Measurements from ENCODE around the gene PDZD2.

The PDZD2 gene

GRCh38 chr5:31962351-31962751 is 323.4 kb downstream of the PDZD2 start:
- no peak for TF ChIP-seq CTCF (IDR thresholded peaks at IDR 0.05; ENCODE audit: control insufficient read depth, insufficient read depth, low read depth, low read length, missing control alignments)
- DNase-seq (ENCODE audit: low read depth): no peak

GRCh38 chr5:31962871-31963307 is 324.0 kb downstream of the PDZD2 start:
- DNase-seq (ENCODE audit: low read depth): no peak
- no peak overlapping the region for H3K4me3 ChIP-seq (ENCODE audit: control insufficient read depth, low read depth, low read length)
- TF ChIP-seq CTCF (IDR thresholded peaks at IDR 0.05; ENCODE audit: control insufficient read depth, insufficient read depth, low read depth, low read length, missing control alignments): no peak

More at GRCh38 chr5:31962351-31962751, 323.4 kb downstream of the PDZD2 start:
- H3K4me3 ChIP-seq (ENCODE audit: control insufficient read depth, low read depth, low read length): no peak overlapping the region

DNA sequence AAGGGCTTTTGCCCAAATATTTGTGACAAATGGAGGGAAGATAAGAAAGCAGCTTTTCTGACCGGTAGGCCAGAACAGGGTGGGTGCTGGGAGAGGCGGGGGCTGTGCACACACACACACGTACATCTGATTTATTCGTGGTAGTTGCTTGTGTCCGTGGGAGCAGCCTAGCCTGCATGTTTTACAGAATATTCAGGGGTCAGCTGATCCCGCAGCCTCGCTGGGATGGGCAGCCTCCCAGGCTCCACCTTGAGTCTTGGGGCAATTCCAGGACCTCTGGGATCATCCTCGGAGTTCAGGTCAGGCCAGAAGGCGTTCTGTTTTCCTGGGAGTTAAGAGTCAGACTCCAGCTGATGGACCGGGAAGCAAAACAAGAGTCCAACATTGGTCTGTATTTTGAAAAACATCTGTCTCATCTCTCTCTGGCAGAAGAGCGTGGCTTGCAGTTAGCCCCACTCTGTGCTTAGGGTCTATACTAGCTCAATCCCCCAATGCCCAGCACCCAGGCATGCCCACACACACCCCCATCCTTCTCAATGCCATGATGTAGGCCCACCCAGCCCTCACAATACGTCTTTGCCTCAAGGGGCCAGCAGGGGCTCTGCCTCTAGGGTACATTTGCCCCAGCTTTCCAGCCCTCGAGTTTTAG is 324.6 kb downstream of the PDZD2 start:
- no peak overlapping the region for H3K4me3 ChIP-seq (ENCODE audit: control insufficient read depth, low read depth, low read length)
- DNase-seq (ENCODE audit: low read depth): no peak

DNA sequence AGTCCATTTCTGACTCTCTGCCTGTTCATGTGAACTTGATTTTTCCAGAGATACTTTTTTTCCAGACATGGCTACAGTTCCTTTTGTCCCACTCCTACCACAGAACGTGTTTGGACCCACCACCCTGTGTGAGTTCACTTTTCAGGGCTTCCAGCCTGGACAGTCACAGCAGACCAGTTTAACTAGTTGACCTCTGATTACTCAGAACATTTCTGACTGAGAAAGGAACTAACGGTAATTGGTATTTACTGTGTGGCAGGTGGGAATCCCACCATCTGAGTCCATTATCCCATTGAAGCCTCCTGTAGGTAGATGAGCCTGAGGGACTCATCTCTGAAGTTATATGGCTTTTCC is 325.1 kb downstream of the PDZD2 start:
- no peak for TF ChIP-seq CTCF (IDR thresholded peaks at IDR 0.05; ENCODE audit: control insufficient read depth, insufficient read depth, low read depth, low read length, missing control alignments)
- no peak overlapping the region for H3K4me3 ChIP-seq (ENCODE audit: control insufficient read depth, low read depth, low read length)
- DNase-seq (ENCODE audit: low read depth): no peak

More for the DNA sequence above, 324.6 kb downstream of the PDZD2 start:
- no peak for TF ChIP-seq CTCF (IDR thresholded peaks at IDR 0.05; ENCODE audit: control insufficient read depth, insufficient read depth, low read depth, low read length, missing control alignments)

DNA sequence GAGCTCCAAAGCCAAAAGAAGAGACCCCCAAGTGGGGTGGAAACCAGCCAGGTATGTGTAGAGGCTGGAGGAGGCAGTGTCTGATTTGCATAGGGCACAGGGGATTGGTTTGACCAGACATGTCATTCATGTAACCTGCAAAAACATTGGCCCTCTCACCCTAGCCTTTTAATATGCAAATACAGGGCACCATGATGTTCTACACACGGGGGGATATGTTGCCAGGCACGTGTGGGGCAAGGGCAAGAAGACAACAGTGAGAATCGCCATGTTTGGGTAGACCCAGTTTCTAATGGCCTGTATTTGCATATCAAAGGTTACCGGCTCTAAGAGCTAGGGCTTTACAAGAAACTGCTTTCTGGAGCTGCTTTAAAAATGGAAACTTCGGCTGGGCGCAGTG is 326.3 kb downstream of the PDZD2 start:
- no peak for DNase-seq (ENCODE audit: low read depth)
- no peak for TF ChIP-seq CTCF (IDR thresholded peaks at IDR 0.05; ENCODE audit: control insufficient read depth, insufficient read depth, low read depth, low read length, missing control alignments)
- no peak overlapping the region for H3K4me3 ChIP-seq (ENCODE audit: control insufficient read depth, low read depth, low read length)

DNA sequence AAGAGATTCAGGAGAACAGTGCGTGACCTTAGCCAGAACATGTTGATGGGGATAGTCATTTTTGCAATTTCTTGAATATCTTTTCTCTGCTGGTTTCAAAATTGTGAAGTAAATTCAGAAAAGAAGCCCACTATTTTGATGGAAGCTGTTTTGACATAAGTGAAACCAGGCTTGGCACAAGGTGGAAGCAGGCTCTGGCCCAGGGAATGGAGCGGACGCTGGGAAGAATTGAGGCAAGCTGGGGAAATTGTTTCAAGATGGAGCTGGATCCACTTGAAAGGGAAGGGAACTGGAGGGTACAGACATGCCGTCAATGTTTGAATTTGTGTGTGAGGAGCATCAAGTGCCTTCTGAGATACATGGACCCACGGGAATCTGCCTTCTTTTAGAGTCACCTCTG is 328.0 kb downstream of the PDZD2 start:
- no peak overlapping the region for H3K4me3 ChIP-seq (ENCODE audit: control insufficient read depth, low read depth, low read length)
- DNase-seq (ENCODE audit: low read depth): no peak
- no peak for TF ChIP-seq CTCF (IDR thresholded peaks at IDR 0.05; ENCODE audit: control insufficient read depth, insufficient read depth, low read depth, low read length, missing control alignments)
